NB4 (cell line): ENCODE data around the gene SRGAP3.

ENCODE experiments used
- POLR2A ChIP-seq: IDR thresholded peaks from 2 replicates; pipeline ENCODE4 v1.6.1; 2011; ENCODE audit warnings: mild to moderate bottlenecking; ENCODE audit not compliant: insufficient read length; ENCODE audit errors: extremely low read depth
- TF ChIP-seq, protein P1 (sequence below): IDR thresholded peaks from one replicate; pipeline ENCODE4 v1.5.1; 2012; ENCODE audit warnings: low read depth, low read length

DNA sequence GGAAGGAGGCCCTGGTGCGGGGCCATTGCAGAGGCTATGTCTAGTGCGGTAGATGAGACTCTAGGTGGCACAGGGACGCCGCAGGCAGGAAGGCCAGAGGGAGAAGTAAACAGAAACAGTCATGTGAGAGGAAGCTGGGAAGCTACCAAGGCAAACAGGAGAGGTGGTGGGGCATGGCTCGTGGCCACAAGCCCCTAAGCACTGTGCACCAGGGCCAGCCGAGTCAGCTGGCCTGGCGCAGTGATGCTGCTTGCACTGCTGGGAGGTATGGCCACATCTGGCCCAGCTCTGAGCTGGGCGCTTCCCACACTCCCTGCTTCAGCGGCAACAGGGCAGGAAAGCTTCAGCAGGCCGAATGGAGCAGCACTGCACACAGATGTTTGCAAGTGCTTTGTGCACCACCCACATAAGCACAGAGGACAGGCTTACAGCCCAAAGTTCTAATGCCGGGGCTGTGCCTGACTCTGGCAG is 76.6 kb downstream of the SRGAP3 start:
- TF ChIP-seq, protein P1, sequence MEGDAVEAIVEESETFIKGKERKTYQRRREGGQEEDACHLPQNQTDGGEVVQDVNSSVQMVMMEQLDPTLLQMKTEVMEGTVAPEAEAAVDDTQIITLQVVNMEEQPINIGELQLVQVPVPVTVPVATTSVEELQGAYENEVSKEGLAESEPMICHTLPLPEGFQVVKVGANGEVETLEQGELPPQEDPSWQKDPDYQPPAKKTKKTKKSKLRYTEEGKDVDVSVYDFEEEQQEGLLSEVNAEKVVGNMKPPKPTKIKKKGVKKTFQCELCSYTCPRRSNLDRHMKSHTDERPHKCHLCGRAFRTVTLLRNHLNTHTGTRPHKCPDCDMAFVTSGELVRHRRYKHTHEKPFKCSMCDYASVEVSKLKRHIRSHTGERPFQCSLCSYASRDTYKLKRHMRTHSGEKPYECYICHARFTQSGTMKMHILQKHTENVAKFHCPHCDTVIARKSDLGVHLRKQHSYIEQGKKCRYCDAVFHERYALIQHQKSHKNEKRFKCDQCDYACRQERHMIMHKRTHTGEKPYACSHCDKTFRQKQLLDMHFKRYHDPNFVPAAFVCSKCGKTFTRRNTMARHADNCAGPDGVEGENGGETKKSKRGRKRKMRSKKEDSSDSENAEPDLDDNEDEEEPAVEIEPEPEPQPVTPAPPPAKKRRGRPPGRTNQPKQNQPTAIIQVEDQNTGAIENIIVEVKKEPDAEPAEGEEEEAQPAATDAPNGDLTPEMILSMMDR: no peak
- TF ChIP-seq POLR2A: no peak
